ENCODE measurements around the gene MFF.

MFF gene

DNA sequence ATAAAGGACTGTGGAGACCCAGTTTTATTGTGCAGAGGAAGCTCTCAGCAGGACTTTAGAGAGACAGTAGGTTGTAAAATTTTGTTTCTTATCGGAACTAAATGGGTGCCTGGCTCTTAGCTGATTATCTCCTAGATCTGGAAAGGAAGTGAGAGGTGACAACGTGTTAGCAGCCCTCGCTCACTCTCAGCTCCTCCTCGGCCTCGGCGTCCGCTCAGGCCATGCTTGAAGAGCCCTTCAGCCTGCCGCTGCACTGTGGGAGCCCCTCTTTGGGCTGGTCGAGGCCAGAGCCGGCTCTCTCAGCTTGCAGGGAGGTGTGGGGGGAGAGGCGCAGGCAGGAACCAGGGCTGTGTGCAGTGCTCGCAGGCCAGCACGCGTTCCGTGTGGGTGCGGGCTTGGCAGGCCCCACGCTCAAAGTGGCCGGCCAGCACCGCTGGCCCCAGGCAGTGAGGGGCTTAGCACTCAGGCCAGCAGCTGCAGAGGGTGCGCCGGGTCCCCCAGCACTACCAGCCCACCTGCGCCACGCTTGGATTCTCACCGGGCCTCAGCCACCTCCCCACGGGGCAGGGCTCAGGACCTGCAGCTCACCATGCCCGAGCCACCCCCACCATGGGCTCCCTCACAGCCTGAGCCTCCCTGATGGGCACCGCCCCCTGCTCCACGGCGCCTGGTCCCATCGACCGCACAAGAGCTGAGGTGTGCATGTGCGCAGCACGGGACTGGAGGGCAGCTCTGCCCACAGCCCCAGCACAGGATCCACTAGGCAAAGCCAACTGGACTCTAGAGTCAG, 4.6 kb upstream of the MFF start:
- H3K9me2 ChIP-seq (replicated peaks; ENCODE audit: insufficient read depth, low read length), result no peaks in the 10 kb centered on the region
- H3K4me3 ChIP-seq (ENCODE audit: insufficient read depth, low read length, poor library complexity, severe bottlenecking), result no peak overlapping the region
- peaks cover 4% of the 10 kb centered on the region for H3K79me2 ChIP-seq (ENCODE audit: insufficient read depth, low read length)
- no peaks in the 10 kb centered on the region for H4K20me1 ChIP-seq (ENCODE audit: low read depth, low read length)
- no peaks in the 10 kb centered on the region for H3K27me3 ChIP-seq (ENCODE audit: low read length)
- no peaks in the 10 kb centered on the region for H3F3A ChIP-seq (ENCODE audit: insufficient read depth)
- H3K36me3 ChIP-seq (ENCODE audit: low read length), result no peaks in the 10 kb centered on the region
- no peak for TF ChIP-seq EZH2phosphoT487 (conservative IDR thresholded peaks at IDR 0.05; ENCODE audit: low read length)
- TF ChIP-seq, protein P1, sequence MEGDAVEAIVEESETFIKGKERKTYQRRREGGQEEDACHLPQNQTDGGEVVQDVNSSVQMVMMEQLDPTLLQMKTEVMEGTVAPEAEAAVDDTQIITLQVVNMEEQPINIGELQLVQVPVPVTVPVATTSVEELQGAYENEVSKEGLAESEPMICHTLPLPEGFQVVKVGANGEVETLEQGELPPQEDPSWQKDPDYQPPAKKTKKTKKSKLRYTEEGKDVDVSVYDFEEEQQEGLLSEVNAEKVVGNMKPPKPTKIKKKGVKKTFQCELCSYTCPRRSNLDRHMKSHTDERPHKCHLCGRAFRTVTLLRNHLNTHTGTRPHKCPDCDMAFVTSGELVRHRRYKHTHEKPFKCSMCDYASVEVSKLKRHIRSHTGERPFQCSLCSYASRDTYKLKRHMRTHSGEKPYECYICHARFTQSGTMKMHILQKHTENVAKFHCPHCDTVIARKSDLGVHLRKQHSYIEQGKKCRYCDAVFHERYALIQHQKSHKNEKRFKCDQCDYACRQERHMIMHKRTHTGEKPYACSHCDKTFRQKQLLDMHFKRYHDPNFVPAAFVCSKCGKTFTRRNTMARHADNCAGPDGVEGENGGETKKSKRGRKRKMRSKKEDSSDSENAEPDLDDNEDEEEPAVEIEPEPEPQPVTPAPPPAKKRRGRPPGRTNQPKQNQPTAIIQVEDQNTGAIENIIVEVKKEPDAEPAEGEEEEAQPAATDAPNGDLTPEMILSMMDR (IDR thresholded peaks at IDR 0.05; ENCODE audit: insufficient read depth, low read length, poor library complexity, severe bottlenecking), result no peak
- H3K9ac ChIP-seq (ENCODE audit: low read length), result no peak overlapping the region
- no peak overlapping the region for H3K27ac ChIP-seq (ENCODE audit: low read depth, low read length)
- no peaks in the 10 kb centered on the region for H3K9me3 ChIP-seq (ENCODE audit: insufficient read depth, low read length)
- no peak overlapping the region for H3K4me2 ChIP-seq (ENCODE audit: low read depth, low read length, poor library complexity, severe bottlenecking)
- H2AFZ ChIP-seq (ENCODE audit: low read depth, low read length, severe bottlenecking), result no peak overlapping the region

DNA sequence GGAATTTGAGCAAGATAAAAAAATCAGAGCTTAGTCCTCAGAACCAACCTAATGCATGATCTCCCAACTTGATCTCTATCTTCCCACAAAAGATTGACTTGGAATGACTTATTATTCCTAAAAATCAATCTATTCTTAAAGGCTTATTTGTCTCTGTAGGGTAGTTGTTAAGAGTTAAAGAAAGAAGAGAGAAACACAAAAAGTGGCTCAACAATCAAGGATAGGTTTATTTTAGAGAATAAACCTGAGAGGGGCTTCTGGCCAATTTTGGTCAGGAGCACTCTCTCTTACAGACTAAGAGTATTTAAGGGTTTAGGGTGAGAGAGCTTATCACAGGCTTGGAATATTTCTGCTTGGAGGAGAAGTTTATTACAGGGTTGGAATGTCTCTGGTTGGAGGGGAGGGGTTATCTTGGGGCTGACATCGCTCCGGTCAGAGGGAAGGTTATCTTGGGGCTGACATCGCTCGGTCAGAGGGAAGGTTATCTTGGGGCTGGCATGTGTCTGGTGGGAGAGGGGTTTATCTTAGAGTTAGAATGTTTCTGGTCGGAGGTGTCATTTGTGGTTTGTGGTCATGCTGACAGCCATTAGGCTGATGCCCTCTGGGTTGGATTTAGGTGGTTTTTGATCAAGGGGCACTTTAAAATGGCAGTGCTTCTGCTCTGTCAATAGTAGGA, 2.4 kb upstream of the MFF start:
- TF ChIP-seq EZH2phosphoT487 (conservative IDR thresholded peaks at IDR 0.05; ENCODE audit: low read length), result no peak
- TF ChIP-seq, protein P1 (IDR thresholded peaks at IDR 0.05; ENCODE audit: insufficient read depth, low read length, poor library complexity, severe bottlenecking), result no peak
- no peak overlapping the region for H3K9ac ChIP-seq (ENCODE audit: low read length)
- no peaks in the 10 kb centered on the region for H3K27me3 ChIP-seq (ENCODE audit: low read length)
- no peak overlapping the region for H3K4me2 ChIP-seq (ENCODE audit: low read depth, low read length, poor library complexity, severe bottlenecking)
- no peaks in the 10 kb centered on the region for H3K36me3 ChIP-seq (ENCODE audit: low read length)
- no peaks in the 10 kb centered on the region for H3K9me2 ChIP-seq (replicated peaks; ENCODE audit: insufficient read depth, low read length)
- H2AFZ ChIP-seq (ENCODE audit: low read depth, low read length, severe bottlenecking), result no peak overlapping the region
- H3K79me2 ChIP-seq (ENCODE audit: insufficient read depth, low read length), result peaks cover 26% of the 10 kb centered on the region
- H3K9me3 ChIP-seq (ENCODE audit: insufficient read depth, low read length), result no peaks in the 10 kb centered on the region
- H3K4me3 ChIP-seq (ENCODE audit: insufficient read depth, low read length, poor library complexity, severe bottlenecking), result no peak overlapping the region
- no peaks in the 10 kb centered on the region for H4K20me1 ChIP-seq (ENCODE audit: low read depth, low read length)
- no peak overlapping the region for H3K27ac ChIP-seq (ENCODE audit: low read depth, low read length)
- H3F3A ChIP-seq (ENCODE audit: insufficient read depth), result no peaks in the 10 kb centered on the region

DNA sequence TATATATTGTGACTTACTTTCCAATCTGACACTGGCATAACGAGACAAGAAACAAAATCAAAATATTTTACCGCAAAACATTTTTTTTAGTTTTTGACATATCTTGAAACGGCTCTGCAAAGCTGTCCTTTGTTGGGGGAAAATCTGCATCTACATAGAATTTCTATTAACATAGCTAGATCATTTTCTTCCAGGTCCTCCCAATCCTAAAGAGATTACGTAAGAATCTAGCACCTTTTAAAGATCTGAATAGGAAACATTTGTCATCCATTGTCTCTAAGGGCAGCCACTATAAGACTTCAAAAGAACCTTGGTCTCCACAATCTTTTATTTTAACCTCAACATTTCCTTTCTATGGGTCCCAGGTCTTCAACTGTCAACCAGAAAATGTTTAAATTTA, 1.2 kb upstream of the MFF start:
- no peak overlapping the region for H3K4me3 ChIP-seq (ENCODE audit: insufficient read depth, low read length, poor library complexity, severe bottlenecking)
- peaks cover 37% of the 10 kb centered on the region for H3K79me2 ChIP-seq (ENCODE audit: insufficient read depth, low read length)
- H3K36me3 ChIP-seq (ENCODE audit: low read length), result no peaks in the 10 kb centered on the region
- H2AFZ ChIP-seq (ENCODE audit: low read depth, low read length, severe bottlenecking), result no peak overlapping the region
- no peaks in the 10 kb centered on the region for H3K9me3 ChIP-seq (ENCODE audit: insufficient read depth, low read length)
- no peak overlapping the region for H3K27ac ChIP-seq (ENCODE audit: low read depth, low read length)
- no peak for TF ChIP-seq EZH2phosphoT487 (conservative IDR thresholded peaks at IDR 0.05; ENCODE audit: low read length)
- TF ChIP-seq, protein P1 (IDR thresholded peaks at IDR 0.05; ENCODE audit: insufficient read depth, low read length, poor library complexity, severe bottlenecking), result no peak
- H3K4me2 ChIP-seq (ENCODE audit: low read depth, low read length, poor library complexity, severe bottlenecking), result peak overlapping the region; percentile 78
- H4K20me1 ChIP-seq (ENCODE audit: low read depth, low read length), result no peaks in the 10 kb centered on the region
- H3K9me2 ChIP-seq (replicated peaks; ENCODE audit: insufficient read depth, low read length), result no peaks in the 10 kb centered on the region
- H3F3A ChIP-seq (ENCODE audit: insufficient read depth), result no peaks in the 10 kb centered on the region
- H3K9ac ChIP-seq (ENCODE audit: low read length), result no peak overlapping the region
- H3K27me3 ChIP-seq (ENCODE audit: low read length), result no peaks in the 10 kb centered on the region
